ENCODE measurements around the gene TSHR.
A peak's percentile ranks its signal among the peaks of the same experiment; 100 is the strongest.

TSHR gene

DNA sequence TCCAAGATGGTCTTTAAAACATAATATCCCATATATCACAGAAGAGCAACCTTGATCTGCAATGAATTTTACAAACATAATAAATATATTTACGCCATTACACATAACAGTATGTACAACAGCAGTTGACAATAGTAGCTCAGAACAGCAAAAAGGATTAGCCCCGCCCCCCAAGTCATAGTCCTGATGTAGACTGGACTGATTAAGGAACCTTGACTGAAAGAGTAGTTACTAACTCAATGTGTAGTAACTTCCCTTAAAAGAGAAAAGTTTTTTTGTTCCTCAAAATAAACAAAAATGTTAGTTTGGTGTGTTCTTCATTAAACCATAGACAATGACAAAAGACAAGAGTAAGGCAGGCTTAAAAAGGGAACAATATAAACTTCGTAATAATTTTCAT, 220.8 kb downstream of the TSHR start:
- no peak for DNase-seq (ENCODE audit: low read depth in 2 of 2)

DNA sequence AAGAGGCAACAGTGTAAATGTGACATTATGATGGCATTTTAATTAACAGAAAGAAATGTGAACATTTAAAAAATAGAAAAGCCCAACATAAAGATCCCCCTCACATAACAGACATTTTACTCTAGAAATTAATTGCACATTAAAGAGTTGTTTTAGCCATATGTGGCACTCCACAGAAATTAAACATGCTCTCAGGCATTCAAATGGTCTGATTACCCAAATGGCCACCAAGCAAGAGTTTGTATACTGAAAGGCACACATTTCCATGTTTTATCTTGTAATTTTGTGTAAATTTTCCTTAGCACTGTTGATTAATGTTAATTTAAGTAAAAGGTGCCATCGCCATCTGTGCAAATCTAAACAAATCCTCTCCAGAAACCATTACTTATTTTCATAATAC, 221.8 kb downstream of the TSHR start:
- no peak for DNase-seq (ENCODE audit: low read depth in 2 of 2)

DNA sequence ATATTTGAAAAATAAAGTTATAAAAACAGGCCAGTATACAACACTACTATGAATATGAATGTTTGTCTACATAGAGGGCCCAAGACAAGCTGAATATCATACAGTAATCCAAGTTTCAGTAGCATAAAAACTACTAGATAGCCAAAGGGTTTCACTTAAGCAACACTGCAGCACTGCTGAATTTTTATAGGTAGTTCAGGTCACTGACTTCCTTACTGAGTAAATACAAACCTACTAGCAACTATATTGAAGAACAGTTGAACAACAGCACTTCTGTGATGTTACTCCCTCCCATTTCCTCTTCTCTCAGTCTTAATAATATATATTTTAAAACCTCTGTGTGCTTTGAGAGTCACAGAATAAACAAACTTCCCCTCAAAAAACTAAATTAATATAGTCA, 222.6 kb downstream of the TSHR start:
- DNase-seq (ENCODE audit: low read depth in 2 of 2): no peak

DNA sequence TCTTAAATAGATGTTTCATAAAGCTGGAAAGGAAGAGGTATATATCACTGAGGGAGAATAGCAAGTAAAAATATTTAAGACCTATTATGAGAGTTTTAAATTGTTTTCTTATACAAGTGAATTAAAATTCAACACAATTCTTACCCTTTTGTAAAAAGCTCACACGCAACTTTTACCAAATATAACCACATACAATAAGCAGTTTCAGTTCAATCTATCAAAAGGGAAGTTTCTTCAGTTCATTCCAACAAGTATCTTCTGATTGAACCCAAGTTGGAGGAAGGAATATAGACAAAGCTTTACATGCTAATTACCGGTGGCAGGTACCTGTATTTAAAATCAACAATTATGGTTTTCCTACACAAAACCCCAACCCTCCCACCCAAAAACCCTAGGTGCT, 224.2 kb downstream of the TSHR start:
- DNase-seq (ENCODE audit: low read depth in 2 of 2): no peak

DNA sequence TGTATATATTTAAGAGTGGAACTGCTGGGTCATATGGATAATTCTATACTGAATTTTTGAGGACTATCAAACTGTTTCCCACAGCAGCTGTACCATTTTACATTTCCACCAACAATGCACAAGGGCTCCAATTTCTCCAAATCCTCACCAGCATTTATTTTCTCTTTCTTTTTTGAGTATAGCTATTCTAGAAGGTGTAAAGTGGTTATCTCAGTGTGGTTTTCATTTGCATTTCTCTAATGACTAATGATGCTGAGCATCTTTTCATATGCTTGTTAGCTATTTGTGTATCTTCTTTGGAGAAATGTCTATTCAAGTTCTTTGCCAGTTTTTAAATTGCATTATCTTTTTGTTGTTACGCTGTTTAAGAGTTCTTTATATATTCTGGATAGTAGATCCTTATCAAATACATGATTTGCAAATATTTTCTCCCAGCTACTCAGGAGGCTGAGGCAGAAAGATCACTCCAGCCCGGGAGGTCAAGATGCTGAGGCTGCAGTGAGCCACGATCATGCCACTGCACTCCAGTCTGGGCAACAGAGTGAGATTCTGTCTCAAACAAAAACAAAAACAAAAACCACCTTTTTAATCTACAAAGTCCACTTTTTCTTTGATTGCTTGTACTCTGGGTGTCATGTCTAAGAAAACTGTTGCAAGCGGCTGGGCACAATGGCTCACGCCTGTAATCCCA, 232.6 kb downstream of the TSHR start:
- no peak for DNase-seq (ENCODE audit: low read depth in 2 of 2)

DNA sequence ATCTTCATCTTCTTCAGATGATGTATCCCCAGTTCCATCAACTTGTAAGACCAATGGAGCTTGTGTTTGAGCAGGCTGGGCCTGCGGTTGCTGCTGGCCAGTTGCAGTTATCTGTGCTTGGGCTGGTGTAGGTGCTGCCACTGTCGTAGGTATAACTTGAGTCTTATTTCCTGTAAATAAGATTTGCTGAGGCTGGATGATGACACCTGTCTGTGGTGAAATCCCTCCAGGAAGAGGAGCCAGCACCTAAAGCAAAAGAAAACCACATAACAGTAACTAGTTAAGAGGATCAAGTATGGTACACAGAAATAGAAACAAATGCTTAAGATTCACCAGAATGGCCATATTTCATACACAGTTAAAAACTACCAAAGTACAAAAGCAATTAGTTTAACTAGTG, 237.2 kb downstream of the TSHR start:
- DNase-seq (ENCODE audit: low read depth in 2 of 2): no peak

DNA sequence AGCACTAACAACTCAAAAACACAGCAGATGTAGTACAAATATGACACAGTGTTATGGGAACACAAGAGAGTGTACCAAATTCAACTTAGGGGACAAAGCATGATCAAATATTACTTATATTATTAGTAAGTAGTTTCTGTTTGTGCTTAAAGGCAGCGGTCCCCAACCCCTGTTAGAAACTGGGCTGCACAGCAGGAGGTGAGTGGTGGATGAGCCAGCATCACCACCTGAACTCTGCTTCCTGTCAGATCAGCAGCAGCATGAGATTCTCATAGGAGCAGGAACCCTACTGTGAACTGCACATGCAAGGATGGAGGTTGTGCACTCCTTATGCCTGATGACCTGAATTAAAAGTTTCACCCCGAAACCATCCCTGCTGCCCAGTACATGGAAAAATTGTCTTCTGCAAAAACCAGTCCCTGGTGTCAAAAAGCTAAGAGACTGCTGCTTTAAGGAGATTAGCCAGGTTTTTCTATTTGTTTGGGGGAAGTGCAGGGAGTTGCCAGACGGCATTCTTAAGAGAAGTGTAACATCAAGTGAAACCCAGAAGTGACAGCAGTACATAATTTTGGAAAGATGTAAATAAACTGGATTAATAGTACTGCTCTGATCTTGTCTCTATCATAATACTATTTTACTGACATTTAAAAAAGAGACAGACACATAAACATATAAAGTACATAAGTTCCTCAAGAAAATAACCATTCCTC, 238.7 kb downstream of the TSHR start:
- DNase-seq (ENCODE audit: low read depth in 2 of 2): peak in 1 of 2 donors; percentile 4
